NOMO-1 treated with dmso at 0.1 percent for 144 hours (cell line): Measurements from ENCODE around the gene CBX7.

Source experiments
- DNase-seq: peaks from one replicate; lab custom pipeline; 2025; ENCODE audit not compliant: unreplicated experiment; lab: John Stamatoyannopoulos, UW

The CBX7 gene

DNA sequence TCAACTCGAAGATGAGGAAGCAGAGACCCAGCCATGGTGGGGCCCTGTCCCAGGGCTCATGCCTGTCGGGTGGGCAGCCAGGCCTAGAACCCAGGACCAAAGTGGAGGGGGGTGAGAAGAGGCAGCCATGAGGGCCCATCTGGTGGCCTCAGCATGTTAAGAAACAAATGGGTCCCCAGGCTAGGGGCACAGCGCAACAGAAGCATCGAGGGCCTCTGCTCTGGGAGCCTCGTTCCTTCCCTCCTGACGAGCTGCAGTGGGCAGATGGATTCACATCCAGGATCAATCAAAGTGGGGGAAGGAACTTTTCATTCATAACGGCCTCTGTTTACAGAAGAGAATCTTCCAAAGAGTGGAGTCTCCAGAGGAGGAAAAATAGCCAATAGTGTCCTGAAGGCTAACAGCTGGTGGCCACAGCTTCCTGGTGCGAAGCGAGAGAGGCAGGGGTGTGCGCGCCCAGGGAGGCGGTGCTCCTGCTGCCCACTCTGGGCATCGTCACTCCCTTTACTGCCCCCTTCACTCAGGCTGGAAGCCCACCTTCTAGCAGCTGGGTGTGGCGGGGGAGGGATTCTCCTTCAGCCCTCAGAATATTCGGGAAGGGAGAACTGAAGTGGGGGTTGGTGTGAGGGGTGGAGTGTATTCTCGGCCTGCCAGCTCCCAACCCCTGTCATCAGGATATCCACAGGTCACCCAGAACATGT is 4.3 kb downstream of the CBX7 start:
- no peak for DNase-seq

- DNase-seq: no peak
Measured at GRCh38 chr22:39147335-39148025, 5.0 kb downstream of the CBX7 start.

- DNase-seq: no peak
Measured at GRCh38 chr22:39146256-39147101, 6.0 kb downstream of the CBX7 start.

DNA sequence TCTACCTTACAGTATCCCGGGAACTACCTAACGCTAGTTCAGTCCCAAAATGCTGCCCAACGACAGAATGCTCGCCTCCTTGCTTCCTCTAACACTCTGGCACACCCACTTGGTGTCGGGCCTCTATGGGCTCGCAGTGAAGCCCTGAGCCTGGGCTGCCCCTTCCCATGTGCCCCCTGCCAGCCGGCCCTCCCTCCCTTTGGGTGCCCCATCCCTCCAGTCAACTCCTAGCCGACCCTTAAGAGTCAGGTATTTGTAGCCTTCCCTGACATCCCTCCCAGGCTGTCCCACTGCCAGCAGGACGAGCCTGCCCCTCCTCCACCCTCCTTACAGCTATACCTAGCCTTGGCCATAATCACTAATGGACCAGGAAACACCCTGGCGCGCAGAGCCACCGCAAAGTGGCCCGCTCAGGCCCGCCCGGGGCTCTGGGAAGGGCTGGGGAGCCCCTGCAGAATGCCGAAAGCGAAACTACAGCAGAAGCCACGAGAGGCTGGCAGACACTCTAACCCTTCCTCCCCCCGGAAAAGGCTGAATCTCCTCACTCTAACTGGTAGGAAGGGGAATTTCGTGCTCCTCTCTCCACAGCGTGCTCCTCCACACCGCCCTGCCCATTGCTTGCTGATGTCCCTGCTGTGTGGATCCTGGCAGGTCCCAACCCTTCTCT is 8.2 kb downstream of the CBX7 start:
- no peak for DNase-seq

- DNase-seq: no peak
Measured at GRCh38 chr22:39142088-39142680, 10.3 kb downstream of the CBX7 start.

- no peak for DNase-seq
Measured at GRCh38 chr22:39139933-39140332, 12.5 kb downstream of the CBX7 start.

GRCh38 chr22:39138357-39138997 is 14.0 kb downstream of the CBX7 start:
- DNase-seq: no peak

- DNase-seq: no peak
Measured at GRCh38 chr22:39136317-39136716, 16.2 kb downstream of the CBX7 start.

DNA sequence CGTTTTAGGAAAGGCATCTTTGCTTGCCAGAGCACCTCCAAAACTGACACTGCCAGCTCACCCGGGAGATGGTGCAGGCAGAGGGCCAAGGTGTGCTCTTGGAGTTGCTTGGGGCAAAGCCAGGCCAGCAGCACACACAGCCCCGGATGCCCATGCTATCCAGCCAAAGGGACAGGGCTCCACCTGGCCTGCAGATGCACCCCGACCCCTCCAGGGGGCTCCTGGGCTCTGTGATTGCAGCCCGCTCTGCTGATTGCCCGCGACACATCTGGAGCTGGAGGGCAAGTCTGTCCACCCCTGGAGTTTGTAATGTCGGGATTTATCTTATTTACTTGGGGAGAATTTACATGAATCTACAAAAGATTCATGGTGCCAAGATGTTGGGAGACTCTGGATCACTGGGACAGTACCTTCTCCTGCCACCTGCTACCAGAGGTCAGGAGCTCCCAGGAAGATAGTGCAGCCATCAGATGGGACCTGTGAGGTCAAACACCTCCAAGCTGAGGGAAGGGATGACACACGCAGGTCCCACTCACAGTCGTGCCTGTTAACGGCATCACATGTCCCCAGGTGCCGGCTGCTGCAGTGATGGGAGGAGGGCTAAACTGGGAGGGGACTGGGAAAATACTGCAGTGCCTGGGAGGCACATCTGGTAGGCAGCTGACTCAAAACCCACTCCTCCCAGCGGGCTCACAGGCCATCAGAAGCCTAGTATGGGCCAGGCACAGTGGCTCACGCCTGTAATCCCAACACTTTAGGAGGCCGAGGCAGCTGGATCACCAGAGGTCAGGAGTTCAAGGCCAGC is 17.2 kb downstream of the CBX7 start:
- no peak for DNase-seq

DNA sequence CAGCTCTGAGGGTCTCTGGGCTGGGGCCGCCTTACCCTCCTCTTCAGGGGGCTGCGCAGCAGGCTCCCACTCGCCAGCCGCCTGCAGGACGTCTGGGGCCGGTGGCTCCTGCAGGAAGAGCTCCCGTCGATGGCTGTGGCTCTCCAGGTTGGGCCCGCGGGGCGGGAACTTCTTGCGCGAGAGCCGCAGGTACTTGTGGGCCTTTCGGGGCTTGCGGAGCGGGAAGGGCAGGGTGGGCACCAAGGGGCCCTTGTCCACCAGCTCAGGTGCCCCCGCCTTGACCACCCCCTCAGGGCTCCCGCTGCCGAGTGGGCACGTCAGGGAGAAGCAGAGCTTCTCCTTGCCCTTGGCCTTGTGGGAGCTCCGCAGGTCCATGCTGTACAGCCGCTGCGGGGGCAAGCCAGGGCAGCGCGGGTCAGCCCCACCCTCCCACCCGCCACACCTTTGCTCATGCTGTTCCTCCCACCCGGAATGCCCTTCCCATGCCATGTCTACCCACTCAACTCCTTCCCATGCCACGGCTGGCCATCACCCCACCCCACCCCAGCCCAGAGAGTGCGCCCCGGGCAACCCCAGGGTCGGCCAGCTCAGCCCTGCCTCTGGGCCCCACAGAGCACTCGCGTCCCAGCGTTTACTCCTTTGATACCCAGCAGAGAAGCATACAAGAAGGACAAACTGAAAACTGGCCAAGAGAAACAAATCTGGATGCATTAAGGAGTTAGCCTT is 18.0 kb downstream of the CBX7 start:
- DNase-seq: no peak

GRCh38 chr22:39133871-39134270 is 18.6 kb downstream of the CBX7 start:
- DNase-seq: no peak

GRCh38 chr22:39132871-39133524 is 19.5 kb downstream of the CBX7 start:
- DNase-seq: no peak

DNA sequence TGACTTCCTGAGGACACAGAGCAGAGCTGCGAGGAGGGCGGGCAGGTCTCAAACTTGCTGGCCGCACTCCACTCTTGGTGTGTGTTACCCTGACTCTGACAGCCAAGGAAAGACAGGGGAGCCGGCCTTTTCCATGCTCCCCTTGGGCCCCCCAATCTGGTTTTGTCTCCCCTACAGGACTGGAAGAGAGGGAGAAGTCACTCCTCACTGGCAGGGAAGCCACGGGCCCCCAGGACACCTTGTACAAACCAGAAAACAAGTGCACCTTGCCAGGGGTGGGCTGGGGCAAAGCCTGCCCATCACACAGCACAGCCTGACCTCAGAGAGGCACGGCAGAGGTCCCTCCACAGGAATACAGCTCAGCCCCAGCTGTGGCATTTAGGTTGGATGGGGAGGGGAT is 20.2 kb downstream of the CBX7 start:
- no peak for DNase-seq

DNA sequence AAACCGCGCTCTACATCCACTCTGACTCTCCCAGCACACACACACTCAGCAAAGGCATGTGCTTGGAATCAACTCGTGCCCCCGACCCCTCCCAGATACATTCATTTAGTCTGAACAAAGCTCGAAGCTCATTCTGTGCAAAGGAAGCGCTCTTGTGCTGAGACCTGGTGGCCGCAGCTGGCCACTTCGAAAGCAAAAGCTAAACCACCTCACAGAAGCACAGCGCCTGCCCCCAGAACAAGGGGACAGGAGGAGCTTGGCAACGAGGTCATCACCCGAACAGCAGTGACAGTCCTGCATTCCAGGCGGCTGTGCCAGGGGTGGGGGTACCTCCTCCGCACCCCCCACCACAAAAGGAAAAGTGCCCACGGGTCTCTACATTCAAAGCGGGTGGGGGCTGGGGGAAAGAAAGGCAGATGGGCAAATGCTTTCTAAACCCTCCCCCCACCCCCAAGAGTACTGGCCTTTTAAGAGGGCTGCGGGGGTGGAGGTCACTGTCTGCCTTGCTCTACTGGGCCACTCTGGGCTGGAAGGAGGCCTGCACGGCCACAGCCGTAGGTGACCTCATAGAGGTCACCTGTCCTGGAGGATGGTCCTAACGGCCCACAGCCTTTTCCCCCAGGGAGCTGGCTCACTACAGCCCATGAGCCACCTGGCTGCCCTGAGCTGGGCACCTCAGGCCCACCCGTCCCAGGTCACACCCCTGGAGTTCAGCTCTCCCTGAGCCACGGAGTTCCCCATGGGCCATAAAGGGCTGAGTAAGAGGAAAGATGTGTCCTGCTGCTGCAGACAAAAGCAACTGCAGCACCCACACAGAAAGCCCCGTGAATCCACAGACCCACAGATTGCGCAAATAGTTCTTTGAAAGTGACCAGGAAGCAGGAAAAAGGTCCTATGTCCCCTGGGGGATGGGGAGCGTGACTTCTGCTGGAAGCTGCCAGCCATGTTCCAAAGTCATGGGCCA is 21.3 kb downstream of the CBX7 start:
- no peak for DNase-seq

DNA sequence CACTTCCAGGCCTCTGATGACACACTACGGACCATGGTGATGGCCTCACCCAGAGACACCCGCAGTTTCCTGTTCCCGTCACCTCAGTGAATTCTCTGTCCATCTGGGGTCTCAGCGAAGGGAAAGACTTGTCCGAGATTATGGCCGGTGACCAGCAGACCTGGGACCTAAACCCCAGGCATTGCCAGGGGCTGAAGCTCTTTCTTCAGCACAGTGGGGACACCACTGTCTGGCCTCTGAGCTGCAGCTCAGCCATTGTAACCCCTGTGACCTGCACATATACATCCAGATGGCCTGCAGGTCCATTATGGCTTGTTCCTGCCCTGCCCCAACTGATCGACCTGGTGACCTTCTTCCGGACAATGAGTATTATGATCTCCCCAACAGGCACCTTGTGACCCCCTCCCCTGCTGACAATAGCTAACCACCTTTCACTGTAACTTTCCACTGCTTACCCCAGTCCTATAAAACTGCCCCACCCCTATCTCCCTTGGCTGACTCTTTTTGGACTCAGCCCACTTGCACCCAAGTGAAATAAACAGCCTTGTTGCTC is 22.3 kb downstream of the CBX7 start:
- no peak for DNase-seq

GRCh38 chr22:39129746-39130145 is 22.7 kb downstream of the CBX7 start:
- DNase-seq: no peak

- DNase-seq: no peak
Measured at GRCh38 chr22:39129081-39129480, 23.4 kb downstream of the CBX7 start.
